K562 (cell line): ENCODE measurements around the gene DIS3L2. TPM values are rescaled to one million over a fixed set of nuclear protein-coding genes. Genes with fewer than 3 reads are reported as not detected.

Experiments used
- DDX20 ChIP-seq: fragments of 450-650 bp; IDR thresholded peaks from 2 replicates; pipeline ENCODE4 v1.6.1; 2016; ENCODE audit warnings: missing genetic modification characterization, low read depth, mild to moderate bottlenecking, missing compliant biosample characterization, moderate library complexity
- DNMT1 ChIP-seq: fragments of 450-650 bp; IDR thresholded peaks from 2 replicates; pipeline ENCODE4 v1.6.1; 2016; ENCODE audit warnings: antibody characterized with exemption, mild to moderate bottlenecking
- ELK1 ChIP-seq: sonication (generic); formaldehyde crosslinking; IDR thresholded peaks from 2 replicates; pipeline ENCODE4 v1.8.1; 2022; ENCODE audit warnings: missing genetic modification reagents
- EZH2 ChIP-seq: IDR thresholded peaks from 2 replicates; pipeline ENCODE4 v1.6.1; 2012; ENCODE audit warnings: low read depth, mild to moderate bottlenecking, inconsistent platforms, low read length, borderline replicate concordance
- HMBOX1 ChIP-seq: sonication (generic); IDR thresholded peaks from 2 replicates; pipeline ENCODE4 v1.6.1; 2016
- STAG1 ChIP-seq: sonication (generic); formaldehyde crosslinking; IDR thresholded peaks from 2 replicates; pipeline ENCODE4 v1.5.0; 2020; ENCODE audit warnings: missing genetic modification reagents, borderline replicate concordance
- TAF15 ChIP-seq: fragments of 200-400 bp; formaldehyde crosslinking; IDR thresholded peaks from 2 replicates; pipeline ENCODE4 v1.6.1; 2017; ENCODE audit warnings: mild to moderate bottlenecking, low read depth, low read length, moderate library complexity
- ZNF639 ChIP-seq, 2 experiments: fragments of 200-800 bp in 1 of 2; sonication (Bioruptor generic) in 1 of 2; sonication (generic) in 1 of 2; formaldehyde crosslinking in 1 of 2; IDR thresholded peaks in 1 of 2; conservative IDR thresholded peaks in 1 of 2; 2 replicates each; pipeline versions ENCODE4 v1.5.0 to v1.6.1; 2016 to 2020; ENCODE audit warnings: missing compliant biosample characterization in 1 of 2, missing genetic modification characterization in 1 of 2, missing genetic modification reagents in 1 of 2
- polyA plus RNA-seq, 8 experiments: library from polyadenylated mRNA; depleted of rRNA in 4 of 8; stranded (reverse) in 5 of 8; unstranded in 3 of 8; fragments of >200 nt; fragmentation: Nextera tagmentation in 2 of 8; fragmentation: Illumina TruSeq in 1 of 8; extraction: Ambion mirVana in 2 of 8; extraction: Trizol in 1 of 8; gene quantifications; 2 replicates each; pipeline versions ENCODE4 v1.2.1 to v1.2.3, GENCODE V29; 2011 to 2014; ENCODE audit warnings: inconsistent platforms in 1 of 8, missing spikeins in 1 of 8
- total RNA-seq, 7 experiments: library from RNA; depleted of rRNA in 6 of 7; stranded (reverse); fragments of >200 nt in 6 of 7; fragmentation: Illumina TruSeq in 2 of 7; extraction: Trizol in 2 of 7; gene quantifications; 2 replicates each; pipeline versions ENCODE4 v1.2.1 to v1.2.3, GENCODE V29; 2011 to 2021; ENCODE audit warnings: low replicate concordance in 1 of 7
- TF ChIP-seq, protein P1 (sequence below): fragments of 200-800 bp; sonication (Bioruptor generic); IDR thresholded peaks from 2 replicates; pipeline ENCODE4 v1.6.1; 2016; ENCODE audit warnings: missing genetic modification characterization, missing compliant biosample characterization
- TF ChIP-seq, protein P2 (sequence below), 3 experiments: fragments of 200-800 bp in 1 of 3; fragments of 250-450 bp in 1 of 3; fragments of 450-650 bp in 1 of 3; sonication (Bioruptor Pico) in 1 of 3; sonication (Bioruptor generic) in 1 of 3; formaldehyde crosslinking in 1 of 3; IDR thresholded peaks; 2 replicates each; pipeline versions ENCODE4 v1.6.1 to v1.8.0; 2016 to 2022; ENCODE audit warnings: mild to moderate bottlenecking in 2 of 3, missing genetic modification characterization in 2 of 3, missing compliant biosample characterization in 1 of 3, moderate library complexity in 1 of 3

Gene DIS3L2
- total and polyA plus RNA-seq, 9 of the 15 experiments (the other 6 are each of a cell fraction or from before 2014, with no cell fraction given): 1.5 to 19.2 (median 11.2) TPM

- TF ChIP-seq, protein P1, sequence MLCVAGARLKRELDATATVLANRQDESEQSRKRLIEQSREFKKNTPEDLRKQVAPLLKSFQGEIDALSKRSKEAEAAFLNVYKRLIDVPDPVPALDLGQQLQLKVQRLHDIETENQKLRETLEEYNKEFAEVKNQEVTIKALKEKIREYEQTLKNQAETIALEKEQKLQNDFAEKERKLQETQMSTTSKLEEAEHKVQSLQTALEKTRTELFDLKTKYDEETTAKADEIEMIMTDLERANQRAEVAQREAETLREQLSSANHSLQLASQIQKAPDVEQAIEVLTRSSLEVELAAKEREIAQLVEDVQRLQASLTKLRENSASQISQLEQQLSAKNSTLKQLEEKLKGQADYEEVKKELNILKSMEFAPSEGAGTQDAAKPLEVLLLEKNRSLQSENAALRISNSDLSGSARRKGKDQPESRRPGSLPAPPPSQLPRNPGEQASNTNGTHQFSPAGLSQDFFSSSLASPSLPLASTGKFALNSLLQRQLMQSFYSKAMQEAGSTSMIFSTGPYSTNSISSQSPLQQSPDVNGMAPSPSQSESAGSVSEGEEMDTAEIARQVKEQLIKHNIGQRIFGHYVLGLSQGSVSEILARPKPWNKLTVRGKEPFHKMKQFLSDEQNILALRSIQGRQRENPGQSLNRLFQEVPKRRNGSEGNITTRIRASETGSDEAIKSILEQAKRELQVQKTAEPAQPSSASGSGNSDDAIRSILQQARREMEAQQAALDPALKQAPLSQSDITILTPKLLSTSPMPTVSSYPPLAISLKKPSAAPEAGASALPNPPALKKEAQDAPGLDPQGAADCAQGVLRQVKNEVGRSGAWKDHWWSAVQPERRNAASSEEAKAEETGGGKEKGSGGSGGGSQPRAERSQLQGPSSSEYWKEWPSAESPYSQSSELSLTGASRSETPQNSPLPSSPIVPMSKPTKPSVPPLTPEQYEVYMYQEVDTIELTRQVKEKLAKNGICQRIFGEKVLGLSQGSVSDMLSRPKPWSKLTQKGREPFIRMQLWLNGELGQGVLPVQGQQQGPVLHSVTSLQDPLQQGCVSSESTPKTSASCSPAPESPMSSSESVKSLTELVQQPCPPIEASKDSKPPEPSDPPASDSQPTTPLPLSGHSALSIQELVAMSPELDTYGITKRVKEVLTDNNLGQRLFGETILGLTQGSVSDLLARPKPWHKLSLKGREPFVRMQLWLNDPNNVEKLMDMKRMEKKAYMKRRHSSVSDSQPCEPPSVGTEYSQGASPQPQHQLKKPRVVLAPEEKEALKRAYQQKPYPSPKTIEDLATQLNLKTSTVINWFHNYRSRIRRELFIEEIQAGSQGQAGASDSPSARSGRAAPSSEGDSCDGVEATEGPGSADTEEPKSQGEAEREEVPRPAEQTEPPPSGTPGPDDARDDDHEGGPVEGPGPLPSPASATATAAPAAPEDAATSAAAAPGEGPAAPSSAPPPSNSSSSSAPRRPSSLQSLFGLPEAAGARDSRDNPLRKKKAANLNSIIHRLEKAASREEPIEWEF: no peak
- no peak for TF ChIP-seq ZNF639 (CRISPR knock-in tag; conservative IDR thresholded peaks at IDR 0.05 in 1 of 2, IDR thresholded peaks at IDR 0.05 in 1 of 2)
- TF ChIP-seq, protein P2, sequence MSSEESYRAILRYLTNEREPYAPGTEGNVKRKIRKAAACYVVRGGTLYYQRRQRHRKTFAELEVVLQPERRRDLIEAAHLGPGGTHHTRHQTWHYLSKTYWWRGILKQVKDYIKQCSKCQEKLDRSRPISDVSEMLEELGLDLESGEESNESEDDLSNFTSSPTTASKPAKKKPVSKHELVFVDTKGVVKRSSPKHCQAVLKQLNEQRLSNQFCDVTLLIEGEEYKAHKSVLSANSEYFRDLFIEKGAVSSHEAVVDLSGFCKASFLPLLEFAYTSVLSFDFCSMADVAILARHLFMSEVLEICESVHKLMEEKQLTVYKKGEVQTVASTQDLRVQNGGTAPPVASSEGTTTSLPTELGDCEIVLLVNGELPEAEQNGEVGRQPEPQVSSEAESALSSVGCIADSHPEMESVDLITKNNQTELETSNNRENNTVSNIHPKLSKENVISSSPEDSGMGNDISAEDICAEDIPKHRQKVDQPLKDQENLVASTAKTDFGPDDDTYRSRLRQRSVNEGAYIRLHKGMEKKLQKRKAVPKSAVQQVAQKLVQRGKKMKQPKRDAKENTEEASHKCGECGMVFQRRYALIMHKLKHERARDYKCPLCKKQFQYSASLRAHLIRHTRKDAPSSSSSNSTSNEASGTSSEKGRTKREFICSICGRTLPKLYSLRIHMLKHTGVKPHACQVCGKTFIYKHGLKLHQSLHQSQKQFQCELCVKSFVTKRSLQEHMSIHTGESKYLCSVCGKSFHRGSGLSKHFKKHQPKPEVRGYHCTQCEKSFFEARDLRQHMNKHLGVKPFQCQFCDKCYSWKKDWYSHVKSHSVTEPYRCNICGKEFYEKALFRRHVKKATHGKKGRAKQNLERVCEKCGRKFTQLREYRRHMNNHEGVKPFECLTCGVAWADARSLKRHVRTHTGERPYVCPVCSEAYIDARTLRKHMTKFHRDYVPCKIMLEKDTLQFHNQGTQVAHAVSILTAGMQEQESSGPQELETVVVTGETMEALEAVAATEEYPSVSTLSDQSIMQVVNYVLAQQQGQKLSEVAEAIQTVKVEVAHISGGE (CRISPR knock-in tag; IDR thresholded peaks at IDR 0.05): no peak
- TF ChIP-seq DNMT1: no peak
- no peak for TF ChIP-seq HMBOX1
- TF ChIP-seq TAF15: no peak
- no peak for TF ChIP-seq EZH2
- no peak for TF ChIP-seq DDX20 (tag)
- TF ChIP-seq STAG1 (CRISPR knock-in tag): no peak
- TF ChIP-seq ELK1 (CRISPR knock-in tag): no peak
Observed at GRCh38 chr2:232325324-232326273, 364.1 kb downstream of the DIS3L2 start (continued).
